GM19240 (cell line): ENCODE data around the gene MACF1.

Experiments used
- DNase-seq: peaks from one replicate; pipeline ENCODE4 v3.0.0; 2011; ENCODE audit warnings: low spot score; ENCODE audit not compliant: insufficient read length

MACF1 gene

DNA sequence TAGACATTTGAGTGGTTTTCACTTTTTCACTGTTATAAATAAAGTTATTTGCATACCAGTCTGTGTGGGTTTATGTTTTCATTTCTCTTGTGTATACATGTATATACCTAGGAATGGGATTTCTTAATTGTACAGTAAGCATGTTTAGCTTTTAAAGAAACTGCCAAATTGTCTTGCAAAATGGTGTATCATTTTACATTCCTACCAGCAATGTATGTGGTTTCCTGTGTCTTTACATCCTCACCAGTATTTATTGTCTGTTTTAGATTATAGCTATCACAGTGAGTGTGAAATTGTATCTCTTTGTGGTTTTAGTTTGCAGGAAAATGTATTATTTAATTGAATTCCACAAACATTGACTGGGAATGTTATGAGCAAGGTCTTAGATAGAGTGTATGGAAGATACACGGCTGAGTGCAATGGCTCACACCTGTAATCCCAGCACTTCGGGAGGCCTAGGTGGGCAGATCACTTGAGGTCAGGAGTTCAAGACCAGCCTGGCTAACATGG lies 57.3 kb downstream of the MACF1 start:
- DNase-seq: no peak

GRCh38 chr1:39262802-39263201 lies 58.3 kb downstream of the MACF1 start:
- no peak for DNase-seq

- no peak for DNase-seq
Observed at GRCh38 chr1:39266269-39266668, 61.8 kb downstream of the MACF1 start.

DNA sequence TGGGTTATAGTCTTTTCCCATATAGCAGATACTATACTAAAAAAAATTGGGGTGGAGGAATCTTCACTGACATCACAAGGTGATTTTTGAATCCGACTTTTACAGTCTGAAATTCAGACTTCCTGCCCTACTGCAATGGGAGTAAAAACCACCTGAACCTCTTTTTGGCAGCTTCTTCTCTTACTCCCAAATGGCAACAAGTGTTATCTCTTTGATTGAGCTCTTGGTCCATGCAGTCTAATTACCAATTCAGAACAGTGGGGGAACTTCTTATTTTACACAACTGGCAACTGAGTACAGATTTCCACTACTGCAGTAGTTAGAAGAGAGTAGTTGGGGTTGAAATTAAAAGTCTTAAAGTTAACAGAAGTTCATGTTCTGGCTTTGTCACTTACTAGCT lies 62.3 kb downstream of the MACF1 start:
- no peak for DNase-seq

- no peak for DNase-seq
Observed at GRCh38 chr1:39268112-39268581, 63.7 kb downstream of the MACF1 start.

DNA sequence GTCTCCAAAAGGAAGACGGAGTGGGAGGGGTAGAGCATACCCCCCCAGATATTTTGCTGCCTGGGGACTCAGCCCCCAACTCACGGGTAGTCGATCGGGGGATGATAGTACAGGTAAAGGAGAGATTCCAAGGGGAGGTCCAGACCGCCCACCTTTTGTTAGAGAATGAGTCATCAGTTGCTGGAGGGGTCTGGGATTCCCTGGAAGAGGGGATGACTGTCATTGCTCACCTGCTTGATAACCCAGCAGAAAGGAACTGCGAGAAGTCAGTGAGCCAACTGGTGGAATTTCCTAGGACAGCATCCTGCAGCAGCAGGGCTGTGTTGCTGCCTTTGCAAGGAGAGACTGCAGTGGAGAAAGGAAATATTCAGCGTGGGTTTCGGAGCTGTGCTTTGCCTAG lies 64.4 kb downstream of the MACF1 start:
- no peak for DNase-seq

GRCh38 chr1:39269349-39269748 lies 64.9 kb downstream of the MACF1 start:
- DNase-seq: no peak

DNA sequence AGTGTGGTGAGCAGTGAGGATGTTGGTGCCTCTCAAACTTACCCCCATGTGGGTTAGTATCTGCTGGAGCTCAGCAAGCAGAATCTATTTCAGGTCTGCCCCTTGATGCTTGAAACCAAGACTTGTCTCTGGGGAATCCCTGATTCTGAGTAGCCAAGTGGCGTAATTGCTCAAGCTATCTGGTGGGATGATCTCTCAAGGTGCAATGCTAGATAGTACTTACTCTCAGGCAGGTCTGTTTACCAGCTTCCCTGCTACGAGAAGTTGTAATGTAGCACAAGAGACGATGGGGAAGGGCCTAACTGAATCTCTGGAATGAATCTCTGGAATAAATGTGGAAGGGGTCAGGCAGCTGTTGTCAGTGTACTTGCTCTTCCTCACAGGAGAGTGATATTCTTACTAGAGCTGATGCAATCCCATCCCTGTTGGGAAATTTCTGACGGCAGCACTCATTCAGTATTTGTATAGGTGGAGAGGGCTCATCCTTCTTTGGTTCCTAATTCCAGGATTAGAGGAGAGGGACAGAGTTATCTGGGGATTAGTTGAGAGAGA lies 65.4 kb downstream of the MACF1 start:
- DNase-seq: no peak

DNA sequence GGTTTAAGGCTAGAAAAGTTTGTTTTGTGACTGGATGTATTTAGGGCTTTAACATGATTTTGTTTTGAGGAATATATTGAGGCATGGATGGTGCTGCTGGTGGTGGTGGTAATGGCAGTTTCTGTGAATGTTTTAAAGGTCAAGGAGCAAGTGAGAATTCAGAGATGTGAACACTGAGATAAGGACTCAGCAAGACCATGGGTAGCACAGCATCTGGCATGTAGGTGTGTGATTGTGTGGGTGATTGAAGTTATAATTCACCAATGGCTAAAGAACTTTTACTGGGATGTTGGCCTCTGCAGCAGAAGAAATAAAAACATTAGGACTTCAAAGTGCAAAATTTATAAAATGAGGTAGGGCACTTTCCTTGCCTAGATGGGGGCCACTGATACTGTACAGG lies 65.9 kb downstream of the MACF1 start:
- no peak for DNase-seq

DNA sequence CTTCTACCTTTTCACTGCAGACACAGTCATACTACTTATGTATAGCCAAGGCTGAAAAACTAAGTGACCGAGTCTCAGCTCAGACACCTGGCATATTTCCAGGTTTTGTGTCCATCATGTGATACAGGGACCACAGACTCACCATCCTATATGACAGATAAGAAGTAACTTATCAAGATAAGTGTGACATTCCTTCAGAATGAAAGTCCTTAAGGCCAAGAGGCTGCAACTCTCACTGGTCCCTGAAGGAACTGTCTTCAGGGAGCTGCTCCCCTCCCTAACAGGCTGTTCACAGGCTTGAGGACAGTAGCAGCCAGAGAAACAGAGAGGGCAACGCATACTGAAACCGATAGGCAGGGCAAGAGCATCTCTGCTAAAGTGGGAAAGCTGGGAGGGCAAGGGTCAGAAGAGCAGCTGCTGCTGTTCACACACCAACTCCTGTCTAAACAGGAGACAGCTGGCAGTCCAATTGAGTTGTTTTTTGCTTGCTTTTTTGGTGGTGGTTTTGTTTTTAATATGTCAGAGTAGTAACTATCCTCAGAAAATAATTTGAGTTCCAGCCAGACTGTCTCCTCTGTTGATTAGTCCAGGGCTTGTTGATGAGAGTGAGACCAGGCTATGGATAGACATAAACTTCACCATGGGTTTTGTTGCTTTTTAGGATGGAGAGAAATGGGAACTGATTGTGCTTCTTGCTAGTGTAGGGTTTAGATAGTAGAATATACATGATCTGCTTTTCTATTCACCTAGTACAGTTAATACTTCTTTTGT lies 67.7 kb downstream of the MACF1 start:
- DNase-seq: no peak

DNA sequence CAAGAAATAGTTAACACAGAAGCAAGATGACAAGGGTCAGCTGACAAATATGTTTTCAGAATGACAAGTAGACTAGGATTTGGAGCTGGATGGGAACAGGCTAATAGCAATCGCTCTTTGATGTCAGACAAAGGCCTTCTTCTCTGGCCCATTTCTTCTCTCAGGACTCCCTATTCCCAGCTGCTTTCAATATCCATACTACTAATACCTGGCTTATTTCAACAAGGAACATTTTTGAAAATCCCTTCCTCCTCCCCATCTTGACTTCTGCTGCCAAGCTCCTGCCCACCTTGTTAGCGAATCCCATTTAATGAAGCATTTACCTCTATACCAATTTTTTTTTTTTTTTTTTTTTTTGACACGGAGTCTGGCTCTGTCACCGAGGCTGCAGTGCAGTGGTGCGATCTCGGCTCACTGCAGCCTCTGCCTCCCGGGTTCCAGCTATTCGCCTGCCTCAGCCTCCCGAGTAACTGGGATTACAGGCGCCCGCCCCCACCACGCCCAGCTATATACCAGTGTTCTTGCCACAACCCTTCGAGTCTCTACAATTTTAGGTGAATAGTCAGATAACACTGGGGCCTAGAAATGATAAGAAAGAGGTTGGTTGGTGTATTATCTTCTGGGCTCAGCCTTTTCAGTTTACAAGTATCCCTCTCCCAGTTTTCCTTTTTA lies 68.4 kb downstream of the MACF1 start:
- DNase-seq: no peak

DNA sequence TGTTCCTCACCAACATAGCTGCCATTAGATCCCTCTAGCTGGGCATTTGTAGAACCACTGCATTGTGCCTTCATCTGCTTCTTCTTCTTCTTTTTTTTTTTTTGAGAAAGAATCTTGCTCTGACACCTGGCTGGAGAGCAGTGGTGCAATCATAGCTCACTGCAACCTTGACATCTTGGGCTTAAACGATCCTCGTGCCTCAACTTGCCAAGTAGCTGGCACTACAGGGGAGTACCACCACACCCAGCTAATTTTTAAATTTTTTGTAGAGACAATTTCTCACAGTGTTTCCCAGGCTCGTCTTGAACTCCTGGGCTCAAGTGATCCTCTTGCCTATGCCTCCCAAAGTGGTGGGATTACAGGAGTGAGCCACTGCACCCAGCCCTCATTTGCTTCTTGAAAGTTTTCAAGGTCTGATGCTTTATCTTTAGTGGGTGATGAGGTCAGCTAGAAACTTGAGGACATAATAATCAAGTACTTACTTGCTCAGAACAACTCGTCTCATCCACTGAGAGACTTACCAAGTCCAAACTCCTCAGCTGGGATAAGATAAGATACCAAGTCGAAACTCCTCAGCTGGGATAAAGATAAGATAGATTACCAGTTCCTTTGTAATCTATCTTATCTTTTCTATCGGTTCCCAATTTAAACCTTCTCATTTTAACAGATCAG lies 71.5 kb downstream of the MACF1 start:
- no peak for DNase-seq

DNA sequence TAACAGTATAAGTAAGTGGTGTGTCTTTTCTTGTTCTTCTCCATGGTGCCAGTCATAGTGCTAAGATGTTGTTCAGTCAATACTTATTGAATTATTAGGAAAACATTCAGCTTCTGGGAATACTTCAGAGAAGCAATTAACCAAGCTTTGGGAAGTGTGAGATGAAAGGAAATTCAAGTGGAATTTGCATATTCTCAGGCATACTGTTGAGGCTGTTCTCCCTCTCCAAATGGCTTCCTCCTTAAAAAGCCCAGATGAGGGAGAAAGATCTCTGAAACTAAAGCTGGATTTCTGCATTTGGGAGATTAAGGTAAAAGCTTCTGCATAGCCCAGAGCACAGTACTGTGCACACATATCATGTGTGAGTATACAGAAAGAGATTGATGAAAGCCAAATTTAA lies 73.4 kb downstream of the MACF1 start:
- no peak for DNase-seq

GRCh38 chr1:39282537-39283216 lies 78.2 kb downstream of the MACF1 start:
- DNase-seq: no peak

DNA sequence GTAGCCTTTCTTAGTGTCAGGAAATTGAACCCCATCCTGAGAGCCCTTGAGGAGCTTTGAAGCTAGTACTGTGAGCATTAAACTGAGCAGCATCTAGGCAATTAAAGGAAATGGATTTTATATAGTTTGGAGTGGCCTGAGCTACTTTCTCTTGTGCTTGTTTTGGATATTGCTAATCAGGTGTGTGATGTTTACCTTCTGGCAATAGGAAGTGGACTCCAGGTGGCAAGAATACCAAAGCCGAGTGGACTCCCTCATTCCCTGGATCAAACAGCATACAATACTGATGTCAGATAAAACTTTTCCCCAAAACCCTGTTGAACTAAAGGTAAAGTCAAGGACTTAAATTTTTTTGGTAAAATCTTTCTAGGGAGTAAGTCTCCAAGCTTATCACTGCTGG lies 79.4 kb downstream of the MACF1 start:
- DNase-seq: no peak

DNA sequence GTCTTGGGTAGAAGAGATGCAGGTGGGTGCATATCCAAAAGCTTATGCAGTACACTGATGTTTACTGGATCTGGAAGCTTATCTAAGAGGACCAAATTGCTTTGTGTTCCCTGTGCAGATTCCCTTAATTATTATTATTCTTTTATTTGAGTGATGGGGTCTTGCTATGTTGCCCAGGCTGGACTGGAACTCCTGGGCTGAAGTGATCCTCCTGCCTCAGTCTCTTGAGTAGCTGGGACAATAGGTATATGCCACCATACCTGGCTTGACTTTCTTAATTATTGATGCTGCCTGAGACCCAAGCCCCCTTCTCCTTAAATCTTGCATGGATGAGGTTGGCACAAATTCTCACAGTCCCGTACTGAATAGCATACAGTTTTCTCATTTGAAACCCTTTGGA lies 83.0 kb downstream of the MACF1 start:
- DNase-seq: no peak

GRCh38 chr1:39288735-39289465 lies 84.4 kb downstream of the MACF1 start:
- no peak for DNase-seq

GRCh38 chr1:39292401-39292800 lies 87.9 kb downstream of the MACF1 start:
- DNase-seq: no peak

DNA sequence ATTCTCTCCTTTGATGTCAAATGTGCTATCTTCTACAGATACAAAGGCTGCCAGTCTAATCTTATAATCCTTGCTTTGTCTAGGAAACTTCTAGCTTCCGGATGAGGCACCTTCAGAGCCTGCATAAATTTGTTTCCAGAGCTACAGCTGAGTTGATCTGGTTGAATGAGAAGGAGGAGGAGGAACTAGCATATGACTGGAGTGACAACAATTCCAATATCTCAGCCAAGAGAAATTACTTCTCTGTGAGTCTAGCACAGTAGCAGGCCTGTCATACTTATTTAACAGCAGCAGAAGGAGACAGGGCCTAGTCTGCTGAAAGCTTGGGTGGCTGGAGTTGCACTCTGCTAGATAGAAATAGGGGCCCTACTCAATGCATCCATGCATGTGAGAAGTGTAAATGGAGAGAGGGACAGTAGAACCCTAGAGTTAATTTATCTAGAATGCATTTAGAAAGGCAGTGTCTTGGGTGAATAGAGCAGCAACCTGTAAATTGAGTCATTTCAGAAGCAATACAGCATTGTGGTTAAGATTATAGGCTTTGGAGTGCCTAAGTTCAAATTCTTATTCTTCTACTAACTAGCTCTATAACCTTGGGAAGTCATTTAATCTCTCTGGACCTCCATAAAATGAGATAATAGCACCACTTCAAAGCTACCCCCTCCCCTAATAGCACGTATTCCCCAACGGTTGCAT lies 89.0 kb downstream of the MACF1 start:
- no peak for DNase-seq

DNA sequence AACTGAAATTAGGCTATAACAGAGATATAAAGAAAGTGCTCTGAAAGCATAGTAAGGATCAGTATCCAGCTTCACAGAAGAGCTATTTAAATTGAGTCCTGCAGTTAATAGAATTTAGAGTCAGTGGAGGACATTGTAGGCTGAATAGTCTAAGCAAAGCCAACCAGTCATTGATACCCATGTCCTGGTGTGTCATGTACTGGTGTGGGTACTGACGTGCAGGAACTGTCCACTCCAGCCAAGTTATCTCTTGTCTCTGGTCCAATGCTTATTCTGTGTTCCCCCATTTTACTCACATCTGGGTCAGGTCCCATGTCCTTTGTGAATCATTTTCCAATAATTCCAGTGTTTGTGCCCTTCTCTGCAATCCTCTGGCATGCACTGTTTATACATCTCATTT lies 90.0 kb downstream of the MACF1 start:
- DNase-seq: no peak
